HCT116 (cell line): Measurements from ENCODE around the gene TM9SF2. TPM values are rescaled to one million over a fixed set of nuclear protein-coding genes. Genes with fewer than 3 reads are reported as not detected.
"Not testable (repeated sequence)": the region's sequence is repeated elsewhere in the genome, so short reads cannot be mapped to it uniquely, and the experiment has no call there.

ENCODE experiments used
- ATAC-seq: fragments of 200-7000 bp; cut with Tn5 transposase; 2 replicates; pipeline ENCODE4 v1.9.1; 2020; ENCODE audit warnings: mild to moderate bottlenecking, moderate library complexity
- BruUV-seq: library from RNA; stranded (reverse); fragments of 400-500 nt; replicated peaks from 2 replicates; lab custom pipeline; 2021; lab: Mats Ljungman, UMichigan
- CTCF ChIA-PET: fragments of 300-600 bp; sonication (Branson Sonifier 250); formaldehyde crosslinking; loops from one replicate; lab custom pipeline; 2021; ENCODE audit warnings: antibody characterized with exemption; lab: Charles Lee
- POLR2A ChIA-PET: fragments of 300-600, 350-600 bp; sonication (Branson Sonifier 250); formaldehyde crosslinking; loops from one replicate; lab custom pipeline; 2021; ENCODE audit warnings: antibody characterized with exemption; lab: Charles Lee
- RAD21 ChIA-PET, 2 experiments: fragments of 300-600 bp; sonication (Branson Sonifier 250); formaldehyde crosslinking; loops; one replicate each; lab custom pipeline; 2023; ENCODE audit warnings: low total read pairs in 2 of 2; ENCODE audit not compliant: uncharacterized antibody in 2 of 2, unreplicated experiment in 2 of 2, low non-redundant PET in 1 of 2; lab: Charles Lee
- DNase-seq: peaks from one replicate; pipeline ENCODE4 v3.0.0-alpha.2; 2010; ENCODE audit warnings: low read depth, low spot score
- H2AFZ ChIP-seq: fragments of 200-600 bp; shearing (Covaris generic), sonication (generic); 2 replicates; pipeline ENCODE4 v1.6.1; 2017; ENCODE audit warnings: low read depth, mixed run types, mixed read lengths, antibody characterized with exemption, low read length; ENCODE audit not compliant: poor library complexity, severe bottlenecking
- H3K27ac ChIP-seq: 2 replicates; pipeline ENCODE4 v1.5.1; 2012; ENCODE audit warnings: low read depth, low read length
- H3K27me3 ChIP-seq: fragments of 200-600 bp; sonication (generic); 2 replicates; pipeline ENCODE4 v1.6.1; 2016; ENCODE audit warnings: mixed run types, low read length, mixed read lengths; ENCODE audit not compliant: insufficient read depth
- H3K36me3 ChIP-seq, 2 experiments: fragments of 200-500 bp in 1 of 2; fragments of 200-600 bp in 1 of 2; sonication (Bioruptor generic) in 1 of 2; sonication (generic) in 1 of 2; 2 replicates each; pipeline versions ENCODE4 v1.5.1 to v1.6.1; 2014 to 2016; ENCODE audit warnings: low read length in 2 of 2, inconsistent platforms in 1 of 2, mixed read lengths in 1 of 2, mixed run types in 1 of 2; ENCODE audit not compliant: insufficient read depth in 2 of 2, control insufficient read depth in 1 of 2
- H3K4me1 ChIP-seq, 2 experiments: fragments of 200-600 bp in 1 of 2; sonication (generic) in 1 of 2; 2 replicates each; pipeline versions ENCODE4 v1.5.1 to v1.6.1; 2012 to 2017; ENCODE audit warnings: low read length in 2 of 2, inconsistent platforms in 1 of 2, mild to moderate bottlenecking in 1 of 2, mixed read lengths in 1 of 2, mixed run types in 1 of 2, moderate library complexity in 1 of 2; ENCODE audit not compliant: insufficient read depth in 2 of 2, control insufficient read depth in 1 of 2
- H3K4me2 ChIP-seq: fragments of 200-600 bp; sonication (generic); 2 replicates; pipeline ENCODE4 v1.6.1; 2017; ENCODE audit warnings: mixed run types, low read length, mixed read lengths
- H3K4me3 ChIP-seq, 2 experiments: fragments of 200-600 bp in 1 of 2; sonication (generic) in 1 of 2; replicated peaks in 1 of 2; 2 replicates each; pipeline ENCODE4 v1.5.1; 2011 to 2016; ENCODE audit warnings: low read length in 2 of 2, control low read depth in 1 of 2, low read depth in 1 of 2, mild to moderate bottlenecking in 1 of 2, mixed read lengths in 1 of 2, mixed run types in 1 of 2
- H3K79me2 ChIP-seq: fragments of 200-600 bp; sonication (generic); 2 replicates; pipeline ENCODE4 v1.6.1; 2017; ENCODE audit warnings: mild to moderate bottlenecking, mixed run types, low read length, moderate library complexity, mixed read lengths; ENCODE audit not compliant: insufficient read depth
- H3K9ac ChIP-seq: fragments of 200-600 bp; sonication (generic); 2 replicates; pipeline ENCODE4 v1.6.1; 2016; ENCODE audit warnings: low read length, mixed read lengths
- H3K9me2 ChIP-seq: fragments of 200-600 bp; sonication (generic), shearing (Covaris generic); 2 replicates; pipeline ENCODE4 v1.6.1; 2017; ENCODE audit warnings: mixed run types, mild to moderate bottlenecking, moderate library complexity; ENCODE audit not compliant: insufficient read depth
- H3K9me3 ChIP-seq, 2 experiments: fragments of 200-500 bp in 1 of 2; fragments of 200-600 bp in 1 of 2; sonication (Bioruptor generic) in 1 of 2; sonication (generic) in 1 of 2; 2 replicates each; pipeline ENCODE4 v1.6.1; 2014 to 2017; ENCODE audit warnings: low read length in 2 of 2, mixed read lengths in 2 of 2, inconsistent platforms in 1 of 2, low read depth in 1 of 2, mild to moderate bottlenecking in 1 of 2, mixed run types in 1 of 2, moderate library complexity in 1 of 2; ENCODE audit not compliant: control insufficient read depth in 1 of 2, insufficient read depth in 1 of 2
- H4K20me1 ChIP-seq: fragments of 200-600 bp; sonication (generic), shearing (Covaris generic); 2 replicates; pipeline ENCODE4 v1.6.1; 2017; ENCODE audit warnings: mixed run types, mild to moderate bottlenecking, moderate library complexity; ENCODE audit not compliant: insufficient read depth
- FOSL1 ChIP-seq: IDR thresholded peaks from 2 replicates; pipeline ENCODE4 v1.6.1; 2012; ENCODE audit warnings: low read depth
- SRF ChIP-seq: IDR thresholded peaks from 2 replicates; pipeline ENCODE4 v1.6.1; 2012; ENCODE audit warnings: low read depth
- intact Hi-C: fragments of 100-400 bp; cut with micrococcal nuclease; formaldehyde crosslinking; loops from 2 replicates; pipeline ENCODE4 v1.10.0; 2022
- total RNA-seq: library from RNA; stranded (reverse); gene quantifications from one replicate; pipeline ENCODE4 v1.2.1, GENCODE V29; 2021; ENCODE audit not compliant: unreplicated experiment
- TF ChIP-seq, protein P1 (sequence below): IDR thresholded peaks from 2 replicates; pipeline ENCODE4 v1.6.1; 2012; ENCODE audit warnings: low read depth
- TF ChIP-seq, protein P2 (sequence below): IDR thresholded peaks from 2 replicates; pipeline ENCODE4 v1.6.1; 2012

Gene TM9SF2
- total RNA-seq, 1 experiment from 2014 or later = 77.8 TPM

DNA sequence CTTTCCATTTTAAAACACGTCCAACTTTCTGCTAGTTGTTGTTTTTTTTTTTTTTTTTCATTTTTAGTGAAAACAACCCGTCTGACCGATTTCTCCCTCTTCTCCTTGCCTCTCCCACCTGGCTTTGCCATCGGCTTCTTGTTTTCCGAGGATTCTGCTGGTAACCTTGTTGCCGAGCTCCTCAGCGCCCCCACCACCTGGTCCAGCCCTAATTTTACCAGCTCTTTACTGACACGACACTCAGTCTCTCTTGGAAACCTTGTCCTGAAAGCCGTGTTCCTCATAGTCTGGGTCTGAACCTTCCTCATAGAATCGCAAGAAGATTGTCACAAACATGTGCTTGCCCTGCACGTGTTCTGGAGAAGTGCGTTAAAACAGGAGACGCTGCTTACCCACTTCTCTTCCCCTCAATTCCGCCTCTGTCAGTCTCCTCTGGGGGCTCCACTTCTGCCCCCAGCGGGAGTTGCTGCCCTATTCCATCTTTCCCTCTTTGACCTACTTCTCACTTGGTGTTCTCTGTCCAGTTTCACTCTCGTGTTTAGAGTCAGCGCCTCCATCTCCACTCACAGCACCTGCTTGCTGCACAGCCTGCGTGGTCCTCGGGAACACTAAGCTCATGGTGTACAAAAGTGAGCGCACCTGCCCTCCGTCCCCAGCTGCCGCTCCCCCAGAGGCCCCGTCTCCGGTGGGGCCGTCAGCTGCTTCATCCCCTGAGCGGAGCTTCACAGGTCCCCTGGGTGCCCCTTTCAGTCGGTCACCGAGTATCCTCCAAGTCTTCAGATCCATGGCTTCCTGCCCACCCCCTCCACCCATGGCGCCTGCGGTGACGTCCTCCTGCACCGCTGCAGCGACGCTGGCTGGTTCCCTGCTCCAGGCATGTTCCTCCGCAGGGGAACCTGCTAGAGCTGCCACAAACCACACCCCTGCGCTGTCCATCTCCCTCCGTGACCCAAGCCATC is 65.1 kb downstream of the TM9SF2 start:
- Histone ChIP-seq H3K4me1 (no peaks in the 10 kb centered on the region), H3K36me3 (no peaks in the 10 kb centered on the region), H3K4me2 (no peak overlapping the region), H4K20me1 (no peaks in the 10 kb centered on the region), H3K27ac (no peak overlapping the region), H3K9me3 (no peaks in the 10 kb centered on the region), H2AFZ (no peak overlapping the region), H3K9me2 (no peaks in the 10 kb centered on the region), H3K9ac (no peak overlapping the region), H3K27me3 (no peaks in the 10 kb centered on the region), H3K4me3 (no peak overlapping the region), H3K79me2 (no peaks in the 10 kb centered on the region)
- no peak for DNase-seq
- no peak for ATAC-seq
- BruUV-seq = no TSS peak
- POLR2A ChIA-PET = no interaction called here
- RAD21 ChIA-PET = no interaction called here
- TF ChIP-seq FOSL1 = no peak
- no peak for TF ChIP-seq SRF
- TF ChIP-seq, protein P1, sequence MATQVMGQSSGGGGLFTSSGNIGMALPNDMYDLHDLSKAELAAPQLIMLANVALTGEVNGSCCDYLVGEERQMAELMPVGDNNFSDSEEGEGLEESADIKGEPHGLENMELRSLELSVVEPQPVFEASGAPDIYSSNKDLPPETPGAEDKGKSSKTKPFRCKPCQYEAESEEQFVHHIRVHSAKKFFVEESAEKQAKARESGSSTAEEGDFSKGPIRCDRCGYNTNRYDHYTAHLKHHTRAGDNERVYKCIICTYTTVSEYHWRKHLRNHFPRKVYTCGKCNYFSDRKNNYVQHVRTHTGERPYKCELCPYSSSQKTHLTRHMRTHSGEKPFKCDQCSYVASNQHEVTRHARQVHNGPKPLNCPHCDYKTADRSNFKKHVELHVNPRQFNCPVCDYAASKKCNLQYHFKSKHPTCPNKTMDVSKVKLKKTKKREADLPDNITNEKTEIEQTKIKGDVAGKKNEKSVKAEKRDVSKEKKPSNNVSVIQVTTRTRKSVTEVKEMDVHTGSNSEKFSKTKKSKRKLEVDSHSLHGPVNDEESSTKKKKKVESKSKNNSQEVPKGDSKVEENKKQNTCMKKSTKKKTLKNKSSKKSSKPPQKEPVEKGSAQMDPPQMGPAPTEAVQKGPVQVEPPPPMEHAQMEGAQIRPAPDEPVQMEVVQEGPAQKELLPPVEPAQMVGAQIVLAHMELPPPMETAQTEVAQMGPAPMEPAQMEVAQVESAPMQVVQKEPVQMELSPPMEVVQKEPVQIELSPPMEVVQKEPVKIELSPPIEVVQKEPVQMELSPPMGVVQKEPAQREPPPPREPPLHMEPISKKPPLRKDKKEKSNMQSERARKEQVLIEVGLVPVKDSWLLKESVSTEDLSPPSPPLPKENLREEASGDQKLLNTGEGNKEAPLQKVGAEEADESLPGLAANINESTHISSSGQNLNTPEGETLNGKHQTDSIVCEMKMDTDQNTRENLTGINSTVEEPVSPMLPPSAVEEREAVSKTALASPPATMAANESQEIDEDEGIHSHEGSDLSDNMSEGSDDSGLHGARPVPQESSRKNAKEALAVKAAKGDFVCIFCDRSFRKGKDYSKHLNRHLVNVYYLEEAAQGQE = no peak
- TF ChIP-seq, protein P2, sequence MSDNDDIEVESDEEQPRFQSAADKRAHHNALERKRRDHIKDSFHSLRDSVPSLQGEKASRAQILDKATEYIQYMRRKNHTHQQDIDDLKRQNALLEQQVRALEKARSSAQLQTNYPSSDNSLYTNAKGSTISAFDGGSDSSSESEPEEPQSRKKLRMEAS = no peak
- intact Hi-C loops = no loop called here
- CTCF ChIA-PET = no interaction called here

DNA sequence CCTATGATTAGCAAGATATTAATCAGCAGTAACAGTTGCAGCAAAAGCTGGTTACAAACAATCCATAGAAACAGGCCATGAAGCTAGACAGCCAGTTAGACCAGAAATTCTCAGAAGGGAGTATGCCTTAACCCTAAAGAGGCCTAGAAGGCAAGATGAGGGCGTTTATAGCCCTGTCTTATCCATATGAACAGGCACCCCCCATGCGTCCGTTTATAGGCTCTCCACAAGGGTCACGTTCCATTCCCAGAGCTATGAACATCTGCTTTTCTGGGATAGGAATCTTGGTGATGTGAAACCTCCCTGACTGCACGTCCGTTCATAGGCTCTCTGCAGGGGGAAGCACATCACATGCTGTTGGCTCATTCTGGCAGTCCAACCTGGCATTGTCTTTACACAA is 67.6 kb downstream of the TM9SF2 start:
- H3K36me3 ChIP-seq, H3K9me2 ChIP-seq, H4K20me1 ChIP-seq, POLR2A ChIA-PET, H3K4me1 ChIP-seq, ATAC-seq, H3K79me2 ChIP-seq, intact Hi-C loops, H3K9me3 ChIP-seq, H3K27ac ChIP-seq, H3K4me3 ChIP-seq, H3K27me3 ChIP-seq, DNase-seq, CTCF ChIA-PET, H2AFZ ChIP-seq, H3K4me2 ChIP-seq, H3K9ac ChIP-seq, RAD21 ChIA-PET: not testable (repeated sequence)
- BruUV-seq = TSS peak; percentile 20
